ENCODE measurements around the gene VAMP1. TPM values are rescaled to one million over a fixed set of nuclear protein-coding genes. Genes with fewer than 3 reads are reported as not detected.

VAMP1 gene
- total and polyA plus RNA-seq, 2 of the 4 experiments (the other 2 are of a cell fraction) = 7.2 to 21.9 TPM

DNA sequence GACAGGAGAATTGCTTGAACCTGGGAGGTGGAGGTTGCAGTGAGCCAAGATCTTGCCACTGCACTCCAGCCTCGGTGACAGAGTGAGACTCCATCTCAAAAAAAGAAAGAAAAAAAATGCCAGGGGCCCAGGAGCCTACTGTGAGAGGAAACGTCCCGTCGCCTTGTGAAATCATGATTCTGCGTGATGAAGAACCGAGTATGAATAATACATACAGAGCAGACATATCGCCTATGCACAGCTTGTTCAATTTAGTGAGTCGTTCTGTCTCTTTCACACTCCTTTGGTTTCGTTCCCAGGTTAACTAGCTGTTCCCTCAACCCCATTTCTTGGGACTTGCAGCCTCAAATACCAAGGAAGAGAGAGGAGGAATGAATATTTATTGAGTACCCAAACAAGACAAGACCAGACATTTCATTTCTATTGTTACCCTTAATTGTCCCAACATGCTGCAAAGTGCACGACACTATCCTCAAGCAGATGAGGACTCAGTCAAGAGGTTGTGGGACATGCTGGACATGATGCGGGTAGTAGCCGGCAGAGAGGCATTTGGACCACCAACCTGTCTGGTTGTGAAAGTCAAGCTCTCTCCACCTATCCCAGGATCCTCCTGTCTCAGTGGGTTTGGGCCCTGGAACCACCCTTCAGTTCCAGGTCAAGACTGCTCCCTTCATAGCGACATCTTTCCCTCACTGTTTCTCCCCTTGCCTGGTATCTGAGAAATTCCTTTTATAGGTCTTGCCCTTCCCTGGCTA lies 34.3 kb downstream of the VAMP1 start:
- no peak overlapping the region for H3K4ac ChIP-seq (ENCODE audit: low read depth, low read length)
- H2BK120ac ChIP-seq (ENCODE audit: low read depth, low read length) = no peak overlapping the region
- H3K36me3 ChIP-seq (ENCODE audit: control insufficient read depth, insufficient read depth, low read length) = no peaks in the 10 kb centered on the region
- H3K4me3 ChIP-seq (ENCODE audit: insufficient read depth, low read depth, low read length) = no peak overlapping the region
- no peak overlapping the region for H3K56ac ChIP-seq (ENCODE audit: extremely low read depth, insufficient read depth, low read length)
- no peaks in the 10 kb centered on the region for H3K27me3 ChIP-seq (ENCODE audit: control insufficient read depth, insufficient read depth, low read length)
- H4K91ac ChIP-seq (ENCODE audit: insufficient read depth, low read depth, low read length) = no peak overlapping the region
- no peak overlapping the region for H2BK5ac ChIP-seq (ENCODE audit: low read depth, low read length, poor library complexity, severe bottlenecking)
- H3K9me3 ChIP-seq (ENCODE audit: control insufficient read depth, insufficient read depth, low read length) = no peaks in the 10 kb centered on the region
- peaks cover 13% of the 10 kb centered on the region for H3K9me1 ChIP-seq (ENCODE audit: insufficient read depth, low read length)
- peaks cover 8% of the 10 kb centered on the region for H3K4me1 ChIP-seq (ENCODE audit: control insufficient read depth, insufficient read depth, low read length)
- intact Hi-C loops (cut with micrococcal nuclease) (no loop called here), in situ Hi-C loops (cut with MboI; ENCODE audit: low sequenced_read_pairs) (no loop called here), dilution Hi-C loops (cut with HindIII; ENCODE audit: low sequenced_read_pairs, unreplicated experiment) (no loop called here)
- H4K5ac ChIP-seq (ENCODE audit: low read depth, low read length) = no peak overlapping the region
- H3K18ac ChIP-seq (ENCODE audit: low read depth, low read length) = no peak overlapping the region
- H2BK20ac ChIP-seq (ENCODE audit: low read depth, low read length) = no peak overlapping the region
- no peaks in the 10 kb centered on the region for H4K20me1 ChIP-seq (ENCODE audit: insufficient read depth, low read length)
- H4K8ac ChIP-seq (ENCODE audit: low read depth in 2 of 2, low read length in 2 of 2) = no peak overlapping the region
- H3K23ac ChIP-seq (ENCODE audit: low read depth, low read length) = no peak overlapping the region
- H3K79me1 ChIP-seq (ENCODE audit: low read depth in 1 of 2, low read length in 2 of 2) = 0 out of 4 replicates have a peak, but pooled peaks cover 0 to 3% of the 10 kb centered on the region in 2 experiments
- no peak for DNase-seq
- H3K27ac ChIP-seq (ENCODE audit: insufficient read depth, low read length) = no peak overlapping the region
- CTCF ChIA-PET = no interaction called here
- no peak overlapping the region for H2AK9ac ChIP-seq (replicated peaks; ENCODE audit: low read depth, low read length, poor library complexity)
- POLR2A ChIA-PET (ENCODE audit: unreplicated experiment) = no interaction called here
- H2BK15ac ChIP-seq (ENCODE audit: low read depth, low read length) = no peak overlapping the region
- no peak overlapping the region; the same call in 1 of the 2 replicates for H2AK5ac ChIP-seq (ENCODE audit: low read depth, low read length)
- H3K14ac ChIP-seq (replicated peaks; ENCODE audit: low read depth, low read length) = no peak overlapping the region
- ATAC-seq (ENCODE audit: low read depth) = no peak
- 100% methylated on average over 1 of the region's 13 CpGs; no CpG with 5 or more reads in 1 of the 2 experiments for WGBS, 2 experiments (ENCODE audit: extremely low coverage in 2 of 2, insufficient read length in 1 of 2)
- TF ChIP-seq USF2 (IDR thresholded peaks at IDR 0.05; ENCODE audit: low read depth, low read length) (no peak), MAFK (IDR thresholded peaks at IDR 0.05; ENCODE audit: low read depth, low read length) (no peak)
- H3K9ac ChIP-seq (ENCODE audit: low read depth, low read length) = no peak overlapping the region
- H3K4me2 ChIP-seq (ENCODE audit: low read depth, low read length) = no peak overlapping the region
- no TSS peak for BruUV-seq (replicated peaks)
- H2AFZ ChIP-seq (replicated peaks; ENCODE audit: low read length, poor library complexity) = no peak overlapping the region
